Choroid plexus epithelial cell (primary cell): ENCODE data around the gene CYP1A2.
"Not testable (repeated sequence)": the region's sequence is repeated elsewhere in the genome, so short reads cannot be mapped to it uniquely, and the experiment has no call there.

ENCODE experiments used
- DNase-seq: peaks from one replicate; pipeline ENCODE4 v3.0.0-alpha.2; 2010; ENCODE audit warnings: low read depth
- H3K4me3 ChIP-seq: 2 replicates; pipeline ENCODE4 v1.5.1; 2011; ENCODE audit warnings: low read depth, mild to moderate bottlenecking, control low read depth, low read length, moderate library complexity
- CTCF ChIP-seq: conservative IDR thresholded peaks from 2 replicates; pipeline ENCODE4 v1.5.1; 2011; ENCODE audit warnings: low read depth, mild to moderate bottlenecking, control low read depth, inconsistent platforms, low read length, moderate library complexity

Gene CYP1A2

GRCh38 chr15:74785194-74786032 lies 36.8 kb downstream of the CYP1A2 start:
- no peak for DNase-seq
- no peak for TF ChIP-seq CTCF
- H3K4me3 ChIP-seq: no peak overlapping the region

GRCh38 chr15:74786081-74786480 lies 37.4 kb downstream of the CYP1A2 start:
- not testable (repeated sequence) for H3K4me3 ChIP-seq

GRCh38 chr15:74786551-74787165 lies 38.0 kb downstream of the CYP1A2 start:
- TF ChIP-seq CTCF: no peak
- no peak overlapping the region for H3K4me3 ChIP-seq
- no peak for DNase-seq

More at GRCh38 chr15:74786081-74786480, 37.4 kb downstream of the CYP1A2 start:
- not testable (repeated sequence) for DNase-seq

- peak; percentile 92 for DNase-seq
- TF ChIP-seq CTCF: peak; percentile 87
- no peak overlapping the region for H3K4me3 ChIP-seq
Measured at GRCh38 chr15:74787251-74788041, 38.8 kb downstream of the CYP1A2 start.

GRCh38 chr15:74788042-74788682 lies 39.5 kb downstream of the CYP1A2 start:
- DNase-seq: no peak
- no peak overlapping the region for H3K4me3 ChIP-seq
- no peak for TF ChIP-seq CTCF

GRCh38 chr15:74788683-74789151 lies 40.1 kb downstream of the CYP1A2 start:
- no peak overlapping the region for H3K4me3 ChIP-seq
- TF ChIP-seq CTCF: no peak
- DNase-seq: no peak
